ENCODE measurements around the gene EPHA7. TPM values are rescaled to one million over a fixed set of nuclear protein-coding genes. Genes with fewer than 3 reads are reported as not detected.

EPHA7 gene
- total and polyA plus RNA-seq, 2 of the 4 experiments (the other 2 are of a cell fraction), result not detected

DNA sequence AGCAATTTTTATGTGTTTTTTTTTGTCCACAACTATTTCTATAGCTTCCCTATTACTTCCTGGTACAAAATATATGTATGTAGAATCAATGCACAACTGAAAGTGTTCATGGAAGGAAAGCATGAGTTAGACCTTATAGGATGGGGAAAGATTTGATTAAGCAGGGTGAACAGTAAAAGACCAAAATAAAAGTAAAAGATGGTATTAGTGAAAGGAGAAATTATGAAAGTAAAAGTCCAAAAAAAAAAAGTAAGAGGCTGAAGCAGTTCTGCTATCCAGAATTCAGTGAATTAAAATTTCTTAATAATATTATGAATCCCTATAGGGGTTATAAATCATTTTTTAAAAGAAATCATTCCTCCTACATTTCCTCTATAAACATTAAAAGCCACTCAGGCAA lies 114.3 kb downstream of the EPHA7 start:
- in situ Hi-C loops (cut with MboI; ENCODE audit: low sequenced_read_pairs) (no loop called here), intact Hi-C loops (cut with micrococcal nuclease) (no loop called here), dilution Hi-C loops (cut with HindIII; ENCODE audit: low sequenced_read_pairs, unreplicated experiment) (no loop called here)
- Histone ChIP-seq H3K4me3 (ENCODE audit: insufficient read depth, low read depth, low read length) (no peak overlapping the region), H2AK5ac (ENCODE audit: low read depth, low read length) (no peak overlapping the region), H3K23ac (ENCODE audit: low read depth, low read length) (no peak overlapping the region), H3K18ac (ENCODE audit: low read depth, low read length) (no peak overlapping the region), H2BK120ac (ENCODE audit: low read depth, low read length) (no peak overlapping the region), H3K56ac (ENCODE audit: extremely low read depth, insufficient read depth, low read length) (no peak overlapping the region), H4K91ac (ENCODE audit: insufficient read depth, low read depth, low read length) (no peak overlapping the region), H3K9me1 (ENCODE audit: insufficient read depth, low read length) (no peaks in the 10 kb centered on the region), H4K20me1 (ENCODE audit: insufficient read depth, low read length) (no peaks in the 10 kb centered on the region), H2BK15ac (ENCODE audit: low read depth, low read length) (no peak overlapping the region), H3K4me1 (ENCODE audit: control insufficient read depth, insufficient read depth, low read length) (no peaks in the 10 kb centered on the region), H3K4me2 (ENCODE audit: low read depth, low read length) (no peak overlapping the region), H3K14ac (replicated peaks; ENCODE audit: low read depth, low read length) (no peak overlapping the region), H4K5ac (ENCODE audit: low read depth, low read length) (no peak overlapping the region), H3K9me3 (ENCODE audit: control insufficient read depth, insufficient read depth, low read length) (no peaks in the 10 kb centered on the region), H2BK5ac (ENCODE audit: low read depth, low read length, poor library complexity, severe bottlenecking) (no peak overlapping the region), H2BK20ac (ENCODE audit: low read depth, low read length) (no peak overlapping the region), H2AK9ac (replicated peaks; ENCODE audit: low read depth, low read length, poor library complexity) (no peak overlapping the region), H3K27me3 (ENCODE audit: control insufficient read depth, insufficient read depth, low read length) (no peaks in the 10 kb centered on the region), H3K27ac (ENCODE audit: insufficient read depth, low read length) (no peak overlapping the region), H4K8ac (ENCODE audit: low read depth in 2 of 2, low read length in 2 of 2) (no peak overlapping the region), H3K79me1 (ENCODE audit: low read depth in 1 of 2, low read length in 2 of 2) (no peaks in the 10 kb centered on the region), H3K36me3 (ENCODE audit: control insufficient read depth, insufficient read depth, low read length) (no peaks in the 10 kb centered on the region), H2AFZ (replicated peaks; ENCODE audit: low read length, poor library complexity) (no peak overlapping the region), H3K9ac (ENCODE audit: low read depth, low read length) (no peak overlapping the region), H3K4ac (ENCODE audit: low read depth, low read length) (no peak overlapping the region)
- TF ChIP-seq RCOR1 (IDR thresholded peaks at IDR 0.05; ENCODE audit: insufficient replicate concordance, low read length), result no peak
- TF ChIP-seq CEBPB (IDR thresholded peaks at IDR 0.05; ENCODE audit: low read depth, low read length), result no peak
- TF ChIP-seq CHD1 (IDR thresholded peaks at IDR 0.05; ENCODE audit: low read depth, low read length), result no peak
- TF ChIP-seq, protein P1, sequence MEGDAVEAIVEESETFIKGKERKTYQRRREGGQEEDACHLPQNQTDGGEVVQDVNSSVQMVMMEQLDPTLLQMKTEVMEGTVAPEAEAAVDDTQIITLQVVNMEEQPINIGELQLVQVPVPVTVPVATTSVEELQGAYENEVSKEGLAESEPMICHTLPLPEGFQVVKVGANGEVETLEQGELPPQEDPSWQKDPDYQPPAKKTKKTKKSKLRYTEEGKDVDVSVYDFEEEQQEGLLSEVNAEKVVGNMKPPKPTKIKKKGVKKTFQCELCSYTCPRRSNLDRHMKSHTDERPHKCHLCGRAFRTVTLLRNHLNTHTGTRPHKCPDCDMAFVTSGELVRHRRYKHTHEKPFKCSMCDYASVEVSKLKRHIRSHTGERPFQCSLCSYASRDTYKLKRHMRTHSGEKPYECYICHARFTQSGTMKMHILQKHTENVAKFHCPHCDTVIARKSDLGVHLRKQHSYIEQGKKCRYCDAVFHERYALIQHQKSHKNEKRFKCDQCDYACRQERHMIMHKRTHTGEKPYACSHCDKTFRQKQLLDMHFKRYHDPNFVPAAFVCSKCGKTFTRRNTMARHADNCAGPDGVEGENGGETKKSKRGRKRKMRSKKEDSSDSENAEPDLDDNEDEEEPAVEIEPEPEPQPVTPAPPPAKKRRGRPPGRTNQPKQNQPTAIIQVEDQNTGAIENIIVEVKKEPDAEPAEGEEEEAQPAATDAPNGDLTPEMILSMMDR (conservative IDR thresholded peaks at IDR 0.05; ENCODE audit: low read depth, low read length), result no peak
- no peak for TF ChIP-seq NFE2L2 (IDR thresholded peaks at IDR 0.05; ENCODE audit: low read depth, low read length)
- TF ChIP-seq RFX5 (IDR thresholded peaks at IDR 0.05; ENCODE audit: low read depth, low read length), result no peak
- TF ChIP-seq, protein P2, sequence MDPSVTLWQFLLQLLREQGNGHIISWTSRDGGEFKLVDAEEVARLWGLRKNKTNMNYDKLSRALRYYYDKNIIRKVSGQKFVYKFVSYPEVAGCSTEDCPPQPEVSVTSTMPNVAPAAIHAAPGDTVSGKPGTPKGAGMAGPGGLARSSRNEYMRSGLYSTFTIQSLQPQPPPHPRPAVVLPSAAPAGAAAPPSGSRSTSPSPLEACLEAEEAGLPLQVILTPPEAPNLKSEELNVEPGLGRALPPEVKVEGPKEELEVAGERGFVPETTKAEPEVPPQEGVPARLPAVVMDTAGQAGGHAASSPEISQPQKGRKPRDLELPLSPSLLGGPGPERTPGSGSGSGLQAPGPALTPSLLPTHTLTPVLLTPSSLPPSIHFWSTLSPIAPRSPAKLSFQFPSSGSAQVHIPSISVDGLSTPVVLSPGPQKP (IDR thresholded peaks at IDR 0.05; ENCODE audit: borderline replicate concordance, low read depth, low read length), result no peak
- TF ChIP-seq, protein P3, sequence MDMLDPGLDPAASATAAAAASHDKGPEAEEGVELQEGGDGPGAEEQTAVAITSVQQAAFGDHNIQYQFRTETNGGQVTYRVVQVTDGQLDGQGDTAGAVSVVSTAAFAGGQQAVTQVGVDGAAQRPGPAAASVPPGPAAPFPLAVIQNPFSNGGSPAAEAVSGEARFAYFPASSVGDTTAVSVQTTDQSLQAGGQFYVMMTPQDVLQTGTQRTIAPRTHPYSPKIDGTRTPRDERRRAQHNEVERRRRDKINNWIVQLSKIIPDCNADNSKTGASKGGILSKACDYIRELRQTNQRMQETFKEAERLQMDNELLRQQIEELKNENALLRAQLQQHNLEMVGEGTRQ (IDR thresholded peaks at IDR 0.05; ENCODE audit: low read depth, low read length), result no peak
- no peak for TF ChIP-seq BHLHE40 (IDR thresholded peaks at IDR 0.05; ENCODE audit: low read depth, low read length)
- no peak for TF ChIP-seq FOS (IDR thresholded peaks at IDR 0.05; ENCODE audit: low read depth, low read length)
- TF ChIP-seq POLR2A (IDR thresholded peaks at IDR 0.05; ENCODE audit: low read depth, low read length), result no peak
- TF ChIP-seq SMC3 (IDR thresholded peaks at IDR 0.05; ENCODE audit: low read depth, low read length), result no peak
- no peak for TF ChIP-seq MAFK (IDR thresholded peaks at IDR 0.05; ENCODE audit: low read depth, low read length)
- no peak for DNase-seq
- POLR2A ChIA-PET (ENCODE audit: unreplicated experiment), result no interaction called here
- no TSS peak for BruUV-seq (replicated peaks)
- no peak for ATAC-seq (ENCODE audit: low read depth)
- CTCF ChIA-PET, result interaction anchor here (0.6 kb wide), 1 partner anchor 27 kb away, joined by 3 read pairs; no protein-coding TSS in a partner anchor
